HCT116 (cell line): ENCODE data around the gene IGSF23. TPM values are rescaled to one million over a fixed set of nuclear protein-coding genes. Genes with fewer than 3 reads are reported as not detected.

Source experiments
- ATAC-seq: fragments of 200-7000 bp; cut with Tn5 transposase; 2 replicates; pipeline ENCODE4 v1.9.1; 2020; ENCODE audit warnings: mild to moderate bottlenecking, moderate library complexity
- BruUV-seq: library from RNA; stranded (reverse); fragments of 400-500 nt; replicated peaks from 2 replicates; lab custom pipeline; 2021; lab: Mats Ljungman, UMichigan
- CTCF ChIA-PET: fragments of 300-600 bp; sonication (Branson Sonifier 250); formaldehyde crosslinking; loops from one replicate; lab custom pipeline; 2021; ENCODE audit warnings: antibody characterized with exemption; lab: Charles Lee
- POLR2A ChIA-PET: fragments of 300-600, 350-600 bp; sonication (Branson Sonifier 250); formaldehyde crosslinking; loops from one replicate; lab custom pipeline; 2021; ENCODE audit warnings: antibody characterized with exemption; lab: Charles Lee
- RAD21 ChIA-PET, 2 experiments: fragments of 300-600 bp; sonication (Branson Sonifier 250); formaldehyde crosslinking; loops; one replicate each; lab custom pipeline; 2023; ENCODE audit warnings: low total read pairs in 2 of 2; ENCODE audit not compliant: uncharacterized antibody in 2 of 2, unreplicated experiment in 2 of 2, low non-redundant PET in 1 of 2; lab: Charles Lee
- DNase-seq: peaks from one replicate; pipeline ENCODE4 v3.0.0-alpha.2; 2010; ENCODE audit warnings: low read depth, low spot score
- H2AFZ ChIP-seq: fragments of 200-600 bp; shearing (Covaris generic), sonication (generic); 2 replicates; pipeline ENCODE4 v1.6.1; 2017; ENCODE audit warnings: low read depth, mixed run types, mixed read lengths, antibody characterized with exemption, low read length; ENCODE audit not compliant: poor library complexity, severe bottlenecking
- H3K27ac ChIP-seq: 2 replicates; pipeline ENCODE4 v1.5.1; 2012; ENCODE audit warnings: low read depth, low read length
- H3K27me3 ChIP-seq: fragments of 200-600 bp; sonication (generic); 2 replicates; pipeline ENCODE4 v1.6.1; 2016; ENCODE audit warnings: mixed run types, low read length, mixed read lengths; ENCODE audit not compliant: insufficient read depth
- H3K36me3 ChIP-seq, 2 experiments: fragments of 200-500 bp in 1 of 2; fragments of 200-600 bp in 1 of 2; sonication (Bioruptor generic) in 1 of 2; sonication (generic) in 1 of 2; 2 replicates each; pipeline versions ENCODE4 v1.5.1 to v1.6.1; 2014 to 2016; ENCODE audit warnings: low read length in 2 of 2, inconsistent platforms in 1 of 2, mixed read lengths in 1 of 2, mixed run types in 1 of 2; ENCODE audit not compliant: insufficient read depth in 2 of 2, control insufficient read depth in 1 of 2
- H3K4me1 ChIP-seq, 2 experiments: fragments of 200-600 bp in 1 of 2; sonication (generic) in 1 of 2; 2 replicates each; pipeline versions ENCODE4 v1.5.1 to v1.6.1; 2012 to 2017; ENCODE audit warnings: low read length in 2 of 2, inconsistent platforms in 1 of 2, mild to moderate bottlenecking in 1 of 2, mixed read lengths in 1 of 2, mixed run types in 1 of 2, moderate library complexity in 1 of 2; ENCODE audit not compliant: insufficient read depth in 2 of 2, control insufficient read depth in 1 of 2
- H3K4me2 ChIP-seq: fragments of 200-600 bp; sonication (generic); 2 replicates; pipeline ENCODE4 v1.6.1; 2017; ENCODE audit warnings: mixed run types, low read length, mixed read lengths
- H3K4me3 ChIP-seq, 2 experiments: fragments of 200-600 bp in 1 of 2; sonication (generic) in 1 of 2; replicated peaks in 1 of 2; 2 replicates each; pipeline ENCODE4 v1.5.1; 2011 to 2016; ENCODE audit warnings: low read length in 2 of 2, control low read depth in 1 of 2, low read depth in 1 of 2, mild to moderate bottlenecking in 1 of 2, mixed read lengths in 1 of 2, mixed run types in 1 of 2
- H3K79me2 ChIP-seq: fragments of 200-600 bp; sonication (generic); 2 replicates; pipeline ENCODE4 v1.6.1; 2017; ENCODE audit warnings: mild to moderate bottlenecking, mixed run types, low read length, moderate library complexity, mixed read lengths; ENCODE audit not compliant: insufficient read depth
- H3K9ac ChIP-seq: fragments of 200-600 bp; sonication (generic); 2 replicates; pipeline ENCODE4 v1.6.1; 2016; ENCODE audit warnings: low read length, mixed read lengths
- H3K9me2 ChIP-seq: fragments of 200-600 bp; sonication (generic), shearing (Covaris generic); 2 replicates; pipeline ENCODE4 v1.6.1; 2017; ENCODE audit warnings: mixed run types, mild to moderate bottlenecking, moderate library complexity; ENCODE audit not compliant: insufficient read depth
- H3K9me3 ChIP-seq, 2 experiments: fragments of 200-500 bp in 1 of 2; fragments of 200-600 bp in 1 of 2; sonication (Bioruptor generic) in 1 of 2; sonication (generic) in 1 of 2; 2 replicates each; pipeline ENCODE4 v1.6.1; 2014 to 2017; ENCODE audit warnings: low read length in 2 of 2, mixed read lengths in 2 of 2, inconsistent platforms in 1 of 2, low read depth in 1 of 2, mild to moderate bottlenecking in 1 of 2, mixed run types in 1 of 2, moderate library complexity in 1 of 2; ENCODE audit not compliant: control insufficient read depth in 1 of 2, insufficient read depth in 1 of 2
- H4K20me1 ChIP-seq: fragments of 200-600 bp; sonication (generic), shearing (Covaris generic); 2 replicates; pipeline ENCODE4 v1.6.1; 2017; ENCODE audit warnings: mixed run types, mild to moderate bottlenecking, moderate library complexity; ENCODE audit not compliant: insufficient read depth
- CEBPB ChIP-seq: IDR thresholded peaks from 2 replicates; pipeline ENCODE4 v1.6.1; 2012; ENCODE audit warnings: low read depth
- EGR1 ChIP-seq: IDR thresholded peaks from 2 replicates; pipeline ENCODE4 v1.6.1; 2012; ENCODE audit warnings: low read depth
- EZH2 ChIP-seq: fragments of 200-600 bp; sonication (generic); IDR thresholded peaks from 2 replicates; pipeline ENCODE4 v1.6.1; 2017; ENCODE audit warnings: antibody characterized with exemption, mixed run types
- FOSL1 ChIP-seq: IDR thresholded peaks from 2 replicates; pipeline ENCODE4 v1.6.1; 2012; ENCODE audit warnings: low read depth
- JUND ChIP-seq: IDR thresholded peaks from 2 replicates; pipeline ENCODE4 v1.6.1; 2012
- POLR2A ChIP-seq: IDR thresholded peaks from 2 replicates; pipeline ENCODE4 v1.7.0; 2011; ENCODE audit warnings: borderline replicate concordance; ENCODE audit not compliant: insufficient read depth, insufficient read length; ENCODE audit errors: extremely low read depth
- POLR2AphosphoS5 ChIP-seq: IDR thresholded peaks from 2 replicates; pipeline ENCODE4 v1.6.1; 2011; ENCODE audit warnings: mild to moderate bottlenecking, low read depth, low read length, moderate library complexity
- RAD21 ChIP-seq: IDR thresholded peaks from 2 replicates; pipeline ENCODE4 v1.6.1; 2012; ENCODE audit warnings: low read depth, mild to moderate bottlenecking
- SIN3A ChIP-seq: IDR thresholded peaks from 2 replicates; pipeline ENCODE4 v1.6.1; 2012; ENCODE audit warnings: low read depth
- SRF ChIP-seq: IDR thresholded peaks from 2 replicates; pipeline ENCODE4 v1.6.1; 2012; ENCODE audit warnings: low read depth
- TCF7L2 ChIP-seq: IDR thresholded peaks from 2 replicates; pipeline ENCODE4 v1.7.0; 2011; ENCODE audit warnings: borderline replicate concordance, inconsistent platforms; ENCODE audit not compliant: insufficient read depth, insufficient read length; ENCODE audit errors: extremely low read depth
- YY1 ChIP-seq: IDR thresholded peaks from 2 replicates; pipeline ENCODE4 v1.6.1; 2011; ENCODE audit warnings: low read length, low read depth, moderate library complexity, mild to moderate bottlenecking; ENCODE audit not compliant: insufficient replicate concordance; ENCODE audit errors: extremely low read depth
- ZFX ChIP-seq: fragments of 450-650 bp; IDR thresholded peaks from 2 replicates; pipeline ENCODE4 v1.6.1; 2017
- ZNF274 ChIP-seq: fragments of 200-500 bp; sonication (Bioruptor generic); IDR thresholded peaks from 2 replicates; pipeline ENCODE4 v1.6.1; 2014; ENCODE audit warnings: mild to moderate bottlenecking, low read depth, low read length, inconsistent platforms
- intact Hi-C: fragments of 100-400 bp; cut with micrococcal nuclease; formaldehyde crosslinking; loops from 2 replicates; pipeline ENCODE4 v1.10.0; 2022
- total RNA-seq: library from RNA; stranded (reverse); gene quantifications from one replicate; pipeline ENCODE4 v1.2.1, GENCODE V29; 2021; ENCODE audit not compliant: unreplicated experiment
- TF ChIP-seq, protein P1 (sequence below): IDR thresholded peaks from 2 replicates; pipeline ENCODE4 v1.6.1; 2012
- TF ChIP-seq, protein P2 (sequence below): IDR thresholded peaks from 2 replicates; pipeline ENCODE4 v1.6.1; 2012; ENCODE audit warnings: low read depth

IGSF23 gene
- total RNA-seq, 1 experiment from 2014 or later, result not detected

DNA sequence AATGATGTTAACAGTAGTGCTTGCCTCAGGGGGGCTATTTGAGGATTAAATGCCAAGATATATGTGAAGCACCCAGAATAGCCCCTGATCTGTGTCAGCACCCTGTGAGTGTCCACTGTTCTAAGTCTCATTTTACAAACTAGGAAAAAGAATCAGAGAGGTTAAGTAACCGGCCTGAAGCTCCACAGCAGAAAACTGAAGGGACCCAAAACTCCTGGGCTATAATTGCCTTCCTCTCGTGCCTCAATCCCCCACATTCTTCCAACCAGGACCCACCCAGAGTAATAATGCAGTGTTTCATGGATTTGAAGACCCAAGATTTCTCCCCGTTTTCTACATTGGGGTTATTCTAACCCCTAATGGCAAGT is 32.7 kb downstream of the IGSF23 start:
- DNase-seq (no peak), ATAC-seq (no peak)
- BruUV-seq, result TSS peak; percentile 42
- POLR2A ChIA-PET, result interaction anchor here (1.7 kb wide), 1 partner anchor 57 kb away, joined by 4 read pairs; no protein-coding TSS in a partner anchor
- Histone ChIP-seq H2AFZ (no peak overlapping the region), H3K4me2 (no peak overlapping the region), H3K27ac (no peak overlapping the region), H3K9me3 (no peaks in the 10 kb centered on the region), H3K36me3 (peaks cover 23 to 42% of the 10 kb centered on the region in 2 experiments; a peak in 3 of 4 replicates), H3K27me3 (no peaks in the 10 kb centered on the region), H3K4me1 (peaks cover 4 to 7% of the 10 kb centered on the region in 2 experiments; a peak in 3 of 4 replicates), H4K20me1 (peaks cover 5% of the 10 kb centered on the region; the same call in 1 of the 2 replicates), H3K9ac (no peak overlapping the region)
- intact Hi-C loops, result no loop called here
- CTCF ChIA-PET, result interaction anchor here (2.1 kb wide), 1 partner anchor 8 kb away, joined by 7 read pairs; no protein-coding TSS in a partner anchor
- RAD21 ChIA-PET, result no interaction called here
- TF ChIP-seq POLR2AphosphoS5 (no peak; the same call in 1 of the 2 replicates), SIN3A (no peak), EZH2 (no peak), FOSL1 (no peak), JUND (no peak), ZNF274 (no peak), YY1 (no peak), EGR1 (no peak), TCF7L2 (no peak), CEBPB (no peak), RAD21 (no peak), SRF (no peak), ZFX (no peak), POLR2A (no peak)
- TF ChIP-seq, protein P1, sequence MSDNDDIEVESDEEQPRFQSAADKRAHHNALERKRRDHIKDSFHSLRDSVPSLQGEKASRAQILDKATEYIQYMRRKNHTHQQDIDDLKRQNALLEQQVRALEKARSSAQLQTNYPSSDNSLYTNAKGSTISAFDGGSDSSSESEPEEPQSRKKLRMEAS, result no peak
- TF ChIP-seq, protein P2, sequence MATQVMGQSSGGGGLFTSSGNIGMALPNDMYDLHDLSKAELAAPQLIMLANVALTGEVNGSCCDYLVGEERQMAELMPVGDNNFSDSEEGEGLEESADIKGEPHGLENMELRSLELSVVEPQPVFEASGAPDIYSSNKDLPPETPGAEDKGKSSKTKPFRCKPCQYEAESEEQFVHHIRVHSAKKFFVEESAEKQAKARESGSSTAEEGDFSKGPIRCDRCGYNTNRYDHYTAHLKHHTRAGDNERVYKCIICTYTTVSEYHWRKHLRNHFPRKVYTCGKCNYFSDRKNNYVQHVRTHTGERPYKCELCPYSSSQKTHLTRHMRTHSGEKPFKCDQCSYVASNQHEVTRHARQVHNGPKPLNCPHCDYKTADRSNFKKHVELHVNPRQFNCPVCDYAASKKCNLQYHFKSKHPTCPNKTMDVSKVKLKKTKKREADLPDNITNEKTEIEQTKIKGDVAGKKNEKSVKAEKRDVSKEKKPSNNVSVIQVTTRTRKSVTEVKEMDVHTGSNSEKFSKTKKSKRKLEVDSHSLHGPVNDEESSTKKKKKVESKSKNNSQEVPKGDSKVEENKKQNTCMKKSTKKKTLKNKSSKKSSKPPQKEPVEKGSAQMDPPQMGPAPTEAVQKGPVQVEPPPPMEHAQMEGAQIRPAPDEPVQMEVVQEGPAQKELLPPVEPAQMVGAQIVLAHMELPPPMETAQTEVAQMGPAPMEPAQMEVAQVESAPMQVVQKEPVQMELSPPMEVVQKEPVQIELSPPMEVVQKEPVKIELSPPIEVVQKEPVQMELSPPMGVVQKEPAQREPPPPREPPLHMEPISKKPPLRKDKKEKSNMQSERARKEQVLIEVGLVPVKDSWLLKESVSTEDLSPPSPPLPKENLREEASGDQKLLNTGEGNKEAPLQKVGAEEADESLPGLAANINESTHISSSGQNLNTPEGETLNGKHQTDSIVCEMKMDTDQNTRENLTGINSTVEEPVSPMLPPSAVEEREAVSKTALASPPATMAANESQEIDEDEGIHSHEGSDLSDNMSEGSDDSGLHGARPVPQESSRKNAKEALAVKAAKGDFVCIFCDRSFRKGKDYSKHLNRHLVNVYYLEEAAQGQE, result no peak
- TF ChIP-seq, all 23 proteins: peak for 0
- H3K4me3 ChIP-seq, result no peak overlapping the region
- H3K79me2 ChIP-seq, result peaks cover 66% of the 10 kb centered on the region
- H3K9me2 ChIP-seq, result no peaks in the 10 kb centered on the region
